Measurements from ENCODE around the gene INPP5E. TPM values are rescaled to one million over a fixed set of nuclear protein-coding genes. Genes with fewer than 3 reads are reported as not detected.

INPP5E gene
- total RNA-seq, 3 donors from 2014 or later (not counting 1 experiment from before 2014, with no cell fraction given), result 12.1 to 15.7 (median 14.4) TPM

DNA sequence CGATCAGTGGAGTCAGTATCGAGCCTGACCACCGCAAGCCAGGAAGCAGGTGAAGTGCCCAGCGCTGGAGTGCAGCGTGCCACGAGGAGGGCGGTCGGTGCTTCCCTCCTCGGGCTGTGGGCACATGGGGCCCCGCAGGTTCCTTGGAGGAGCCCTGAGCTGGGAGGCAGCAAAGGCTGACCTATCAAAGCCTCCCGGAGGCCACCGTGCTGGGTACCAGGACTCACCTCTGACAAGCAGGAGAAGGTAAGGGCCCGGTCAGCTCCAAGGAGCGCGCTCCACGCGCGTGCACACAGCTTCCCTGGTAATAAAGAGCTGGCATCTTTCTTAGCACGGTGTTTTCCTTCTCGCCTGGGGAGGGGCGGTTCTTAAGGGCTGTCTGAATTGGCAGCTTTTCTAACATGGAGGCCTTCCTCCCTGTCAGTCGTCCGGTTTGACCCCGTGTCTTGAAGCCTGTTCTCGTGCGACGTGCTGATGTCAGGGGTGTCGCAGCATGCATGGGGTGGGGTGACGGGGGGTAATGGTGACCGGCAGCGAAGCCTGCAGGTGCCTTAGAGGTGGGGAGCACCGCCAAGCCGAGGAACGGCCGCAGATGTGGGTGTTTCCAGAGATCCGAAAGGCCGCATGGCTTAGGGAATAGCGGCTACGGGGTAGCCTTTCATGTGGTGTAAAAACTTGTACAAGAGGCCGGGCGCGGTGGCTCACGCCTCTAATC, 16.1 kb downstream of the INPP5E start:
- H3K4me3 ChIP-seq (ENCODE audit: low read length), result no peak overlapping the region
- H3K27me3 ChIP-seq (ENCODE audit: control insufficient read depth, insufficient read depth, low read length), result no peaks in the 10 kb centered on the region
- ATAC-seq (no peak), DNase-seq (no peak)
- H3K36me3 ChIP-seq (ENCODE audit: control insufficient read depth, insufficient read depth, low read length), result peaks cover 45% of the 10 kb centered on the region
- Mint-ChIP-seq H3K4me1 (no peaks in the 10 kb centered on the region), H3K4me3 (no peak overlapping the region), H3K27me3 (ENCODE audit: low read depth in 2 of 2) (no peaks in the 10 kb centered on the region), H3K27ac (no peak overlapping the region), H3K9me3 (no peaks in the 10 kb centered on the region), H3K36me3 (no peaks in the 10 kb centered on the region)
- H3K9me3 ChIP-seq (ENCODE audit: control insufficient read depth, insufficient read depth, low read length), result no peaks in the 10 kb centered on the region
- H3K27ac ChIP-seq (ENCODE audit: low read length), result no peak overlapping the region
- H3K4me1 ChIP-seq (ENCODE audit: control insufficient read depth, insufficient read depth, low read length), result no peaks in the 10 kb centered on the region
- no peak for TF ChIP-seq CTCF (IDR thresholded peaks at IDR 0.05)
- intact Hi-C loops (cut with micrococcal nuclease), result no loop called here
- WGBS (ENCODE audit: insufficient coverage), result 94% methylated on average over 43 of the region's 43 CpGs

GRCh38 chr9:136422876-136423275, 16.8 kb downstream of the INPP5E start:
- H3K27ac ChIP-seq (ENCODE audit: low read length), result no peak overlapping the region
- Mint-ChIP-seq H3K4me3 (no peak overlapping the region), H3K27me3 (ENCODE audit: low read depth in 2 of 2) (no peaks in the 10 kb centered on the region), H3K4me1 (no peaks in the 10 kb centered on the region), H3K27ac (no peak overlapping the region), H3K36me3 (no peaks in the 10 kb centered on the region), H3K9me3 (no peaks in the 10 kb centered on the region)
- TF ChIP-seq CTCF (IDR thresholded peaks at IDR 0.05), result no peak
- 98% methylated on average over 26 of the region's 26 CpGs for WGBS (ENCODE audit: insufficient coverage)
- intact Hi-C loops (cut with micrococcal nuclease), result no loop called here
- no peak for DNase-seq
- no peaks in the 10 kb centered on the region for H3K4me1 ChIP-seq (ENCODE audit: control insufficient read depth, insufficient read depth, low read length)
- no peaks in the 10 kb centered on the region for H3K9me3 ChIP-seq (ENCODE audit: control insufficient read depth, insufficient read depth, low read length)
- ATAC-seq, result no peak
- H3K27me3 ChIP-seq (ENCODE audit: control insufficient read depth, insufficient read depth, low read length), result no peaks in the 10 kb centered on the region
- no peak overlapping the region for H3K4me3 ChIP-seq (ENCODE audit: low read length)
- peaks cover 51% of the 10 kb centered on the region for H3K36me3 ChIP-seq (ENCODE audit: control insufficient read depth, insufficient read depth, low read length)

DNA sequence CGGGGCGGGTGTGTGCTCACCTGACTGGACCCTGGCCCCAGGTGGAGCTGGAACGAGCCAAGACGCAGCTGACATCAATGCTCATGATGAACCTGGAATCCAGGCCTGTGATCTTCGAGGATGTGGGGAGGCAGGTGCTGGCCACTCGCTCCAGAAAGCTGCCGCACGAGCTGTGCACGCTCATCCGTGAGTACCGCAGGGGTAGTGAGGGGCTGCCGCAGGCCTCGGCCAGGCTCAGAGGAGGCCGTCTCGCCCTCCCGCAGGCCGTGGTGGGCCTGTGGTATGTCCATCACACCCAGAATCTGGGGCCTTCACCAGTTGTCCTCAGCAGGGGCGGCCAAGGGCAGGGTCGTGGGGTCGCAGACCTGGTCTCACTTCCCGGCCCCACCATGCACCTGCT, 17.9 kb downstream of the INPP5E start:
- 96% methylated on average over 21 of the region's 21 CpGs for WGBS (ENCODE audit: insufficient coverage)
- H3K36me3 ChIP-seq (ENCODE audit: control insufficient read depth, insufficient read depth, low read length), result peaks cover 58% of the 10 kb centered on the region
- H3K27me3 Mint-ChIP-seq (ENCODE audit: low read depth in 2 of 2), result no peaks in the 10 kb centered on the region

More for the DNA sequence above, 17.9 kb downstream of the INPP5E start:
- Mint-ChIP-seq H3K9me3 (no peaks in the 10 kb centered on the region), H3K4me1 (no peaks in the 10 kb centered on the region), H3K36me3 (no peaks in the 10 kb centered on the region), H3K27ac (no peak overlapping the region), H3K4me3 (no peak overlapping the region)
- TF ChIP-seq CTCF (IDR thresholded peaks at IDR 0.05), result no peak
- no peak overlapping the region for H3K27ac ChIP-seq (ENCODE audit: low read length)
- no peak for ATAC-seq
- H3K4me3 ChIP-seq (ENCODE audit: low read length), result no peak overlapping the region
- H3K27me3 ChIP-seq (ENCODE audit: control insufficient read depth, insufficient read depth, low read length), result no peaks in the 10 kb centered on the region
- DNase-seq, result no peak
- H3K4me1 ChIP-seq (ENCODE audit: control insufficient read depth, insufficient read depth, low read length), result no peaks in the 10 kb centered on the region
- H3K9me3 ChIP-seq (ENCODE audit: control insufficient read depth, insufficient read depth, low read length), result no peaks in the 10 kb centered on the region
- intact Hi-C loops (cut with micrococcal nuclease), result no loop called here

Measured in natural killer cell (primary cell).